ENCODE data around the gene KIF27.
"Not testable (repeated sequence)": the region's sequence is repeated elsewhere in the genome, so short reads cannot be mapped to it uniquely, and the experiment has no call there.

The KIF27 gene

GRCh38 chr9:83815120-83815519, 106.1 kb downstream of the KIF27 start:
- DNase-seq (ENCODE audit: low read depth) = not testable (repeated sequence)

- DNase-seq (ENCODE audit: low read depth) = not testable (repeated sequence)
These were observed 112.0 kb downstream of the KIF27 start for GRCh38 chr9:83809213-83809612.

- DNase-seq (ENCODE audit: low read depth) = not testable (repeated sequence)
These were observed 116.8 kb downstream of the KIF27 start for GRCh38 chr9:83804454-83804853.

GRCh38 chr9:83803941-83804340, 117.3 kb downstream of the KIF27 start:
- DNase-seq (ENCODE audit: low read depth) = not testable (repeated sequence)

GRCh38 chr9:83800236-83801033, 120.8 kb downstream of the KIF27 start:
- no peak for DNase-seq (ENCODE audit: low read depth)

- DNase-seq (ENCODE audit: low read depth) = no peak
These were observed 127.2 kb downstream of the KIF27 start for GRCh38 chr9:83794051-83794450.

GRCh38 chr9:83792746-83793145, 128.5 kb downstream of the KIF27 start:
- no peak for DNase-seq (ENCODE audit: low read depth)
